T-cell (primary cell): ENCODE measurements around the gene GOLGA2. TPM values are rescaled to one million over a fixed set of nuclear protein-coding genes. Genes with fewer than 3 reads are reported as not detected.

Experiments used
- ATAC-seq, 4 experiments: fragments of 200-7000 bp in 3 of 4; fragments of 150-1000 bp in 1 of 4; cut with Tn5 transposase; replicated peaks in 1 of 4; 1 replicate in 3 of 4; 2 replicates in 1 of 4; pipeline ENCODE4 v1.10.0; 2021; ENCODE audit warnings: moderate library complexity in 3 of 4, mild to moderate bottlenecking in 2 of 4, moderate number of reproducible peaks in 1 of 4
- CTCF ChIA-PET, 2 donors: fragments of 300-600 bp; sonication (Branson Sonifier 250); formaldehyde crosslinking; loops; one replicate each; lab custom pipeline; 2022; ENCODE audit warnings: antibody characterized with exemption in 2 of 2; lab: Charles Lee
- POLR2A ChIA-PET, 2 donors: fragments of 300-600 bp; sonication (Branson Sonifier 250); formaldehyde crosslinking; loops; one replicate each; lab custom pipeline; 2022; ENCODE audit warnings: antibody characterized with exemption in 2 of 2; lab: Charles Lee
- DNase-seq, 35 experiments: peaks; one replicate each; pipeline versions ENCODE4 v3.0.0 to v3.0.0-alpha.2; 2013 to 2023
- H3K27ac ChIP-seq: one replicate; pipeline ENCODE4 v1.5.1; 2013; ENCODE audit warnings: low read length
- H3K27me3 ChIP-seq, 2 experiments: replicated peaks in 1 of 2; 1 replicate in 1 of 2; 2 replicates in 1 of 2; pipeline versions ENCODE4 v1.6.1 to v1.7.0; 2013; ENCODE audit warnings: low read length in 1 of 2, mixed read lengths in 1 of 2; ENCODE audit not compliant: control insufficient read depth in 2 of 2, insufficient read depth in 2 of 2; ENCODE audit errors: extremely low read depth in 1 of 2
- H3K36me3 ChIP-seq, 2 donors: 1 replicate in 1 of 2; 2 replicates in 1 of 2; pipeline versions ENCODE4 v1.6.1 to v1.7.0; 2013; ENCODE audit warnings: low read length in 1 of 2; ENCODE audit not compliant: control insufficient read depth in 2 of 2, insufficient read depth in 1 of 2; ENCODE audit errors: extremely low read depth in 1 of 2
- H3K4me1 ChIP-seq, 2 experiments: 1 replicate in 1 of 2; 2 replicates in 1 of 2; pipeline versions ENCODE4 v1.6.1 to v1.7.0; 2013; ENCODE audit warnings: low read length in 2 of 2, mixed read lengths in 1 of 2; ENCODE audit not compliant: insufficient read depth in 2 of 2, control insufficient read depth in 1 of 2; ENCODE audit errors: extremely low read depth in 1 of 2
- H3K4me3 ChIP-seq, 2 donors: 1 replicate in 1 of 2; 2 replicates in 1 of 2; pipeline versions ENCODE4 v1.5.1 to v1.7.0; 2013; ENCODE audit warnings: mild to moderate bottlenecking in 2 of 2, low read length in 1 of 2, moderate library complexity in 1 of 2; ENCODE audit not compliant: control insufficient read depth in 1 of 2; ENCODE audit errors: extremely low read depth in 1 of 2
- H3K9me3 ChIP-seq: 2 replicates; pipeline ENCODE4 v1.7.0; 2013
- H3K27ac Mint-ChIP-seq, 2 donors: one replicate each; pipeline ENCODE4 v1.8.0; 2020 to 2021; ENCODE audit warnings: mild to moderate bottlenecking in 2 of 2, mixed read lengths in 2 of 2
- H3K27me3 Mint-ChIP-seq, 2 donors: one replicate each; pipeline ENCODE4 v1.8.0; 2021 to 2022; ENCODE audit warnings: mixed read lengths in 2 of 2
- H3K36me3 Mint-ChIP-seq: one replicate; pipeline ENCODE4 v1.8.0; 2021; ENCODE audit warnings: mixed read lengths
- H3K4me1 Mint-ChIP-seq, 3 donors: one replicate each; pipeline ENCODE4 v1.8.0; 2020 to 2022; ENCODE audit warnings: mixed read lengths in 3 of 3, mild to moderate bottlenecking in 1 of 3
- H3K4me3 Mint-ChIP-seq, 3 donors: one replicate each; pipeline ENCODE4 v1.8.0; 2020 to 2022; ENCODE audit warnings: mild to moderate bottlenecking in 3 of 3, mixed read lengths in 3 of 3, moderate library complexity in 3 of 3
- H3K9me3 Mint-ChIP-seq, 3 donors: one replicate each; pipeline ENCODE4 v1.8.0; 2020 to 2022; ENCODE audit warnings: mixed read lengths in 3 of 3
- WGBS: methylation state at CpG from one replicate; pipeline ENCODE4 v1.1.5; 2013; ENCODE audit warnings: missing lambda C conversion rate; ENCODE audit not compliant: insufficient coverage; 5-methylcytosine and 5-hydroxymethylcytosine counted together
- total RNA-seq, 35 experiments: library from RNA in 6 of 35; stranded (reverse) in 6 of 35; fragments of 120-200 nt in 1 of 35; gene quantifications; one replicate each; pipeline versions ENCODE4 v1.2.1 to v1.2.4 and lab custom pipeline; 2013 to 2026

The GOLGA2 gene
- total RNA-seq, 5 donors from 2014 or later (not counting 1 experiment from before 2014, with no cell fraction given), result 49.6 to 71.3 (median 60.5) TPM

- peaks cover 0 to 23% of the 10 kb centered on the region in 2 experiments for H3K27me3 ChIP-seq
- WGBS, result 67% methylated on average over 15 of the region's 18 CpGs
- POLR2A ChIA-PET, result interaction anchor here in 1 of 2 donors (0.6 kb wide), 1 partner anchor 405 kb away, joined by 3 read pairs; no protein-coding TSS in a partner anchor
- H3K27me3 Mint-ChIP-seq, result peaks cover 0 to 1% of the 10 kb centered on the region in 2 donors
- no peak overlapping the region for H3K27ac Mint-ChIP-seq
- H3K27ac ChIP-seq, result no peak overlapping the region
- peaks cover 16% of the 10 kb centered on the region for H3K36me3 Mint-ChIP-seq
- H3K4me1 ChIP-seq, result peaks cover 5 to 13% of the 10 kb centered on the region in 2 experiments
- peaks cover 11 to 13% (median 12%) of the 10 kb centered on the region in 3 donors for H3K4me1 Mint-ChIP-seq
- H3K4me3 ChIP-seq, result no peak overlapping the region
- H3K36me3 ChIP-seq, result peaks cover 9 to 30% of the 10 kb centered on the region in 2 donors
- H3K9me3 ChIP-seq, result no peaks in the 10 kb centered on the region
- CTCF ChIA-PET, result no interaction called here
- DNase-seq (peak in 28 of 35 experiments; percentile 16 to 72 (median 38)), ATAC-seq (no peak)
- no peaks in the 10 kb centered on the region for H3K9me3 Mint-ChIP-seq
- no peak overlapping the region for H3K4me3 Mint-ChIP-seq
Observed at GRCh38 chr9:128254855-128255759, 20.7 kb downstream of the GOLGA2 start.

GRCh38 chr9:128254362-128254761 is 21.4 kb downstream of the GOLGA2 start:
- CTCF ChIA-PET, result no interaction called here
- WGBS, result 87% methylated on average over 3 of the region's 20 CpGs
- H3K36me3 Mint-ChIP-seq, result peaks cover 13% of the 10 kb centered on the region
- no peaks in the 10 kb centered on the region for H3K9me3 ChIP-seq
- H3K9me3 Mint-ChIP-seq, result no peaks in the 10 kb centered on the region
- H3K4me3 ChIP-seq, result no peak overlapping the region
- H3K4me3 Mint-ChIP-seq, result no peak overlapping the region
- H3K4me1 Mint-ChIP-seq, result peaks cover 17 to 19% (median 18%) of the 10 kb centered on the region in 3 donors
- H3K27ac Mint-ChIP-seq, result no peak overlapping the region
- DNase-seq (no peak), ATAC-seq (no peak)
- H3K36me3 ChIP-seq, result peaks cover 9 to 23% of the 10 kb centered on the region in 2 donors
- H3K4me1 ChIP-seq, result peaks cover 5 to 20% of the 10 kb centered on the region in 2 experiments
- POLR2A ChIA-PET, result no interaction called here
- H3K27me3 Mint-ChIP-seq, result peaks cover 0 to 1% of the 10 kb centered on the region in 2 donors
- H3K27me3 ChIP-seq, result peaks cover 0 to 23% of the 10 kb centered on the region in 2 experiments
- H3K27ac ChIP-seq, result no peak overlapping the region

- peaks cover 5 to 19% of the 10 kb centered on the region in 2 donors for H3K36me3 ChIP-seq
- H3K27ac Mint-ChIP-seq, result no peak overlapping the region
- H3K36me3 Mint-ChIP-seq, result peaks cover 9% of the 10 kb centered on the region
- POLR2A ChIA-PET, result no interaction called here
- H3K4me1 Mint-ChIP-seq, result peaks cover 17 to 21% (median 18%) of the 10 kb centered on the region in 3 donors
- H3K4me3 Mint-ChIP-seq, result no peak overlapping the region
- 80% methylated on average over 1 of the region's 7 CpGs for WGBS
- H3K27ac ChIP-seq, result no peak overlapping the region
- ATAC-seq (no peak), DNase-seq (no peak)
- peaks cover 0 to 1% of the 10 kb centered on the region in 2 donors for H3K27me3 Mint-ChIP-seq
- peaks cover 0 to 23% of the 10 kb centered on the region in 2 experiments for H3K27me3 ChIP-seq
- H3K9me3 ChIP-seq, result no peaks in the 10 kb centered on the region
- no peaks in the 10 kb centered on the region for H3K9me3 Mint-ChIP-seq
- no peak overlapping the region for H3K4me3 ChIP-seq
- CTCF ChIA-PET, result interaction anchor here in 1 of 2 donors (0.7 kb wide), 1 partner anchor 64 kb away, joined by 3 read pairs; no protein-coding TSS in a partner anchor
- H3K4me1 ChIP-seq, result peaks cover 5 to 20% of the 10 kb centered on the region in 2 experiments
Observed at GRCh38 chr9:128253991-128254346, 21.8 kb downstream of the GOLGA2 start.

- DNase-seq (no peak), ATAC-seq (no peak)
- Histone ChIP-seq H3K36me3 (peaks cover 0 to 13% of the 10 kb centered on the region in 2 donors), H3K9me3 (no peaks in the 10 kb centered on the region), H3K4me1 (peaks cover 5 to 20% of the 10 kb centered on the region in 2 experiments), H3K27me3 (peaks cover 0 to 23% of the 10 kb centered on the region in 2 experiments), H3K4me3 (no peak overlapping the region), H3K27ac (no peak overlapping the region)
- POLR2A ChIA-PET, result no interaction called here
- Mint-ChIP-seq H3K36me3 (peaks cover 8% of the 10 kb centered on the region), H3K27me3 (peaks cover 0 to 1% of the 10 kb centered on the region in 2 donors), H3K27ac (no peak overlapping the region), H3K9me3 (no peaks in the 10 kb centered on the region), H3K4me3 (peak overlapping the region in 1 of 3 donors; percentile 2), H3K4me1 (peaks cover 17 to 21% (median 18%) of the 10 kb centered on the region in 3 donors)
- CTCF ChIA-PET, result interaction anchor here in 1 of 2 donors (0.7 kb wide), 1 partner anchor 63 kb away, joined by 3 read pairs; no protein-coding TSS in a partner anchor
- 90% methylated on average over 31 of the region's 31 CpGs for WGBS
Observed at GRCh38 chr9:128253140-128253990, 22.4 kb downstream of the GOLGA2 start.

DNA sequence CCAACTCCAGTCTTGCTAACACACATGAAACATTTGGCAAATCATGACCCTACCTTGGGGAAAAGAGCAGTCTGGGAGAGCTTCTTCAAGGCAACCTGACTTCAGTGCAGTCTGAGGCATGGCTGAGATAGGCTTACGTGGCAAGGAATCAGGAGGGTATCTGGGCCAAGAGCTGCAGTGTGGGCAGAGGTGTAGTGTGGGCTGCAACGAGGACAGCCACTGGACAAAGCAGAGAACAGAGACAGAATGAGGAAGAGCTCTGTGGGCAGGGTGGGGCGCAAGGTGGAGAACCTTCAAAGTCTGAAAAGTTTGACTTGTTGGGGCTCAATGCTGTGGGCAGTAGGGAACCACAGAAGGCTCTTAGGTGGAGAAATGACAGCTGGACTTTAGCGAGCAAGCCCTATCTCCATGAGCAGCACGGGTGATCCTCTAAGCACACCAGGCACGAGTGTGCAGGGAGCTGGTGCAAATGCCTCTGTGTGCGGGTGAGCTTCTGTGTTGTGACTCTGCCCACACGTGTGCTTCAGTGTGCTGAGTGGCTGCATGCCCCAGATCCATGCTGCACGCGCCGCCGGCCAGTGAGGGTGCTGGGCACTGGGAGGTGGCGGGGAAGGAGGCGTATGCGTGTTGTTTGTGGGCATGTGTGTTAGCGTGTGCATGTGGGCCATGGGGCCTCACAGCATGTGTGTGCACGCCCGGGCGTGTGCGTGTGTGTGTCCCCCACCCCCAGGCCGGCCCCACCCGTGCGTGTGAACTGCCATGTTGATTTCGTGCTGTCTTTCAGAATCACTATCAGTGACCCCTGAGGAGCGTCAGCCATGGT is 23.3 kb downstream of the GOLGA2 start:
- POLR2A ChIA-PET, result no interaction called here
- CTCF ChIA-PET, result interaction anchor here in 1 of 2 donors (0.7 kb wide), 1 partner anchor 624 kb away, joined by 3 read pairs; no protein-coding TSS in a partner anchor
- WGBS, result 87% methylated on average over 25 of the region's 25 CpGs

More for the DNA sequence above, 23.3 kb downstream of the GOLGA2 start:
- H3K9me3 ChIP-seq, result no peaks in the 10 kb centered on the region
- H3K27me3 Mint-ChIP-seq, result peaks cover 0 to 1% of the 10 kb centered on the region in 2 donors
- H3K36me3 ChIP-seq, result peaks cover 0 to 5% of the 10 kb centered on the region in 2 donors
- no peak overlapping the region for H3K4me3 ChIP-seq
- peaks cover 0 to 23% of the 10 kb centered on the region in 2 experiments for H3K27me3 ChIP-seq
- H3K4me3 Mint-ChIP-seq, result peak overlapping the region in 2 of 3 donors; percentile 2 to 83
- H3K36me3 Mint-ChIP-seq, result peaks cover 2% of the 10 kb centered on the region
- no peak overlapping the region for H3K27ac Mint-ChIP-seq
- no peak overlapping the region for H3K27ac ChIP-seq
- no peak for ATAC-seq
- peaks cover 17 to 21% (median 18%) of the 10 kb centered on the region in 3 donors for H3K4me1 Mint-ChIP-seq
- H3K4me1 ChIP-seq, result peaks cover 5 to 20% of the 10 kb centered on the region in 2 experiments
- no peaks in the 10 kb centered on the region for H3K9me3 Mint-ChIP-seq
- DNase-seq, result no peak
